ENCODE measurements around the gene HOXA13.

The HOXA13 gene

GRCh38 chr7:27184337-27185012, 15.4 kb downstream of the HOXA13 start (continued):
- TF ChIP-seq ZNF830 (tag by site-specific recombination; IDR thresholded peaks at IDR 0.05; ENCODE audit: low read depth), result no peak
- TF ChIP-seq ZBTB26 (tag by site-specific recombination; optimal IDR thresholded peaks at IDR 0.05), result peak; percentile 73
- TF ChIP-seq ZFP37 (tag by site-specific recombination; IDR thresholded peaks at IDR 0.05), result peak; percentile 63; the same call in 1 of the 2 replicates
- no peak for TF ChIP-seq ZNF292 (tag by site-specific recombination; IDR thresholded peaks at IDR 0.05; ENCODE audit: borderline replicate concordance, low read depth)

- H3K4me3 ChIP-seq (ENCODE audit: low read depth, low read length), result peak overlapping the region; percentile 55
- TF ChIP-seq ZNF362 (tag by site-specific recombination; IDR thresholded peaks at IDR 0.05) (peak; percentile 77), SP7 (tag by site-specific recombination; IDR thresholded peaks at IDR 0.05) (no peak)
- peak overlapping the region; percentile 99 for H3K27ac ChIP-seq (ENCODE audit: extremely low read depth, low read depth, low read length)
- no peaks in the 10 kb centered on the region for H3K9me3 ChIP-seq (ENCODE audit: control insufficient read depth, insufficient read depth, low read depth, low read length)
- POLR2A ChIA-PET, result interaction anchor here (0.6 to 7.6 kb wide), 12 partner anchors 11 to 1328 kb away, joined by 3 to 237 read pairs (median 6); partner anchors contain the start of genes HOXA10 and HOXA13
- H3K4me1 ChIP-seq (ENCODE audit: control insufficient read depth, insufficient read depth, low read length), result peaks cover 47% of the 10 kb centered on the region
- CTCF ChIA-PET, result interaction anchor here (0.7 to 3.2 kb wide), 4 partner anchors 8 to 1289 kb away, joined by 3 to 26 read pairs (median 6); no protein-coding TSS in a partner anchor
- peaks cover 0 to 10% of the 10 kb centered on the region in 2 experiments; a peak in 2 of 3 replicates for H3K36me3 ChIP-seq (ENCODE audit: control insufficient read depth in 2 of 2, insufficient read depth in 1 of 2, low read length in 2 of 2)
These were observed 16.1 kb downstream of the HOXA13 start for GRCh38 chr7:27183682-27184336.

GRCh38 chr7:27182861-27183681, 16.8 kb downstream of the HOXA13 start:
- ChIA-PET CTCF (interaction anchor here (0.6 to 3.2 kb wide), 8 partner anchors 8 to 1380 kb away, joined by 3 to 26 read pairs (median 4); no protein-coding TSS in a partner anchor), POLR2A (interaction anchor here (0.7 to 7.6 kb wide), 9 partner anchors 10 to 1321 kb away, joined by 3 to 237 read pairs (median 6); partner anchors contain the start of genes HOXA10 and HOXA13)
- no peaks in the 10 kb centered on the region for H3K9me3 ChIP-seq (ENCODE audit: control insufficient read depth, insufficient read depth, low read depth, low read length)
- peaks cover 0 to 10% of the 10 kb centered on the region in 2 experiments; a peak in 2 of 3 replicates for H3K36me3 ChIP-seq (ENCODE audit: control insufficient read depth in 2 of 2, insufficient read depth in 1 of 2, low read length in 2 of 2)
- H3K27ac ChIP-seq (ENCODE audit: extremely low read depth, low read depth, low read length), result peak overlapping the region; percentile 99
- H3K4me3 ChIP-seq (ENCODE audit: low read depth, low read length), result peak overlapping the region; percentile 55
- peaks cover 43% of the 10 kb centered on the region for H3K4me1 ChIP-seq (ENCODE audit: control insufficient read depth, insufficient read depth, low read length)
- TF ChIP-seq ZNF133 (tag by site-specific recombination; IDR thresholded peaks at IDR 0.05) (no peak), PRDM1 (tag by site-specific recombination; IDR thresholded peaks at IDR 0.05) (no peak), GLIS1 (tag by site-specific recombination; IDR thresholded peaks at IDR 0.05) (peak; percentile 38), SCRT2 (tag by site-specific recombination; IDR thresholded peaks at IDR 0.05) (peak; percentile 87), ZNF521 (tag by site-specific recombination; IDR thresholded peaks at IDR 0.05) (no peak), ZNF530 (tag by site-specific recombination; IDR thresholded peaks at IDR 0.05; ENCODE audit: low read depth) (no peak), ZBTB48 (tag by site-specific recombination; IDR thresholded peaks at IDR 0.05) (no peak), SP7 (tag by site-specific recombination; IDR thresholded peaks at IDR 0.05) (no peak), ZNF335 (tag by site-specific recombination; conservative IDR thresholded peaks at IDR 0.05) (peak; percentile 85), ZNF341 (tag by site-specific recombination; IDR thresholded peaks at IDR 0.05; ENCODE audit: low read depth) (0 out of 2 replicates have a peak, but pooled peaks have one; percentile 13), ZBTB17 (tag by site-specific recombination; IDR thresholded peaks at IDR 0.05) (no peak), ZNF629 (tag by site-specific recombination; IDR thresholded peaks at IDR 0.05) (no peak), ZNF585B (tag by site-specific recombination; IDR thresholded peaks at IDR 0.05) (no peak), GLI4 (tag by site-specific recombination; IDR thresholded peaks at IDR 0.05) (no peak), ZNF600 (tag by site-specific recombination; IDR thresholded peaks at IDR 0.05) (0 out of 2 replicates have a peak, but pooled peaks have one; percentile 19), ZNF692 (tag by site-specific recombination; IDR thresholded peaks at IDR 0.05) (no peak), ZNF112 (tag by site-specific recombination; IDR thresholded peaks at IDR 0.05) (no peak), SCRT1 (tag by site-specific recombination; IDR thresholded peaks at IDR 0.05; ENCODE audit: borderline replicate concordance) (peak; percentile 38; the same call in 1 of the 2 replicates), GLIS2 (tag by site-specific recombination; IDR thresholded peaks at IDR 0.05) (peak; percentile 32; the same call in 1 of the 2 replicates), ZNF571 (tag by site-specific recombination; IDR thresholded peaks at IDR 0.05) (no peak)
